HFF-Myc (cell line): ENCODE data around the gene CC2D2B.

ENCODE experiments used
- DNase-seq: peaks from one replicate; pipeline ENCODE4 v3.0.0-alpha.2; 2011; ENCODE audit warnings: low read depth; ENCODE audit errors: extremely low read depth
- H3K4me3 ChIP-seq: replicated peaks from 2 replicates; pipeline ENCODE4 v1.5.1; 2011; ENCODE audit warnings: low read depth, mild to moderate bottlenecking, control low read depth, low read length
- CTCF ChIP-seq: IDR thresholded peaks from 2 replicates; pipeline ENCODE4 v1.5.1; 2012; ENCODE audit warnings: mild to moderate bottlenecking, low read depth, low read length, control low read depth; ENCODE audit errors: missing control alignments

CC2D2B gene

GRCh38 chr10:95998255-95998784 is 90.5 kb downstream of the CC2D2B start:
- H3K4me3 ChIP-seq, result no peak overlapping the region
- no peak for TF ChIP-seq CTCF
- DNase-seq, result no peak

DNA sequence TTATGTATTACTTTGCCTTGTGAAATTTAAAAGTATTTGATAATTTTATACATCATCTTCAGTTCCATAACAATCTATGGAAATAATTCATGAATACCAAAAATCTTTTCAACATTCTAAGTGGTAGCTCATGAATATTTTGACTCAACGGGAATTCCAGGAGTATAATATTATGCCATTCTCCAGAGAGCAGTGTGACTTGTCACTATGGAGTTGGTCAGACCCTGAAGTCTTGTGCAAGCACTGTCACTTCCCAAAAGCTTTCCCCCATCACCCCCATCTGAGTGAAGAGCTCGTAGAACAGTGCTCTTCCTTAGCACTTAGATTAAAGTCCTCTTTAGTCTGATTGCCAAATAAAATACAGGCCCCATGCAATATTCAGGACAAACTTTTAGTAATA is 106.2 kb downstream of the CC2D2B start:
- DNase-seq, result no peak
- no peak overlapping the region for H3K4me3 ChIP-seq
- no peak for TF ChIP-seq CTCF

DNA sequence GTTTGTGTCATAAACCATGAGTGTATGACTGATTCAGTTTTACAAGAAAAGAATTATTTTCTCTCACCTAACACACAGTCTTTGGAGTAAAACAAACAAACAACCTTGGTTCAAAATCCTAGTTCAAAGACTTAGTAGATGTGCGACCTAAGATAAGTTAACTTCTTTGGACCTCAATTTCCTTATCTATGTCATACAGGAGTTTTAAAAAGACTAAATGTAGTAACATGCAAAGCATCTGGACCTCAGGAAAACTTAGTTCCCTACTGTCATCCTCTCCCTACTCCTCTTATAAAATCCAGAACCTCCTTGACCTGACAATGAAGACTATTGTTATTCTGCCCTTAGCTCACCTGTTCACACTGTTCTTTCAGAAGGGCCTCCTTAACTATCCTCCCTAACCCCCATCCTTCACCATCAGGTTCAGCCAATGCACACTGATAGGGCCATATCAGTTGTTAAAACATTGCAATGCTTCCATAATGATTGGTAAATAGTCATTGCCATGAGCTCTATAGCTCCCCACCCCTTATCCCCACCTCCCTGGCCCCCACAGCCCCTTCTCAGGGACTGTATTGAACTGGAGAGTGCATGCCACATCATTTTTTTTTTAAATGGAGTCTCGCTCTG is 106.8 kb downstream of the CC2D2B start:
- H3K4me3 ChIP-seq, result no peak overlapping the region
- TF ChIP-seq CTCF, result no peak
- DNase-seq, result no peak

DNA sequence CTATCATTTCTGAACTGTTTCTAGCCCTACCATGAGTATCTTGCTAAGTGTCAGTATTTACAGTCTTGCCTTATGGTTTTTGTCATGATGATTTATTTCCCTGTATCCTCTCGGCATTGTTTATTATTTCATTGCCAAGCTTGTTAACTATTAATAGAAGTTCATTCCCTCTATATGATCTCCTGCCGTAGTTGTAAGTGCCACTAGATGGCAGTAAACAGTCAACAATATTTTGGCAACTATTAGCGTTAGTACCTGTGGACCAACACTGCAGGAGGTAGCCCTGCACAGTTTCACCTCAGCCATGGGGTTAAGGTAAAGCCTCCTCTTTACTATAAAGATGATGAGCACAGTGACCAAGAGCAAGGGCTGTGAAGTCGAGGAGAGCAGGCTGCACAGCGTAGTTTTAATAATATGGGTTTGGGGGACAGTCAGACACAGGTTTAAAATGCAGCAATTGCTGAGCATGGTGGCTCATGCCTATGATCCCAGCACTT is 109.5 kb downstream of the CC2D2B start:
- peak; percentile 69 for TF ChIP-seq CTCF
- DNase-seq, result peak; percentile 43
- no peak overlapping the region for H3K4me3 ChIP-seq

DNA sequence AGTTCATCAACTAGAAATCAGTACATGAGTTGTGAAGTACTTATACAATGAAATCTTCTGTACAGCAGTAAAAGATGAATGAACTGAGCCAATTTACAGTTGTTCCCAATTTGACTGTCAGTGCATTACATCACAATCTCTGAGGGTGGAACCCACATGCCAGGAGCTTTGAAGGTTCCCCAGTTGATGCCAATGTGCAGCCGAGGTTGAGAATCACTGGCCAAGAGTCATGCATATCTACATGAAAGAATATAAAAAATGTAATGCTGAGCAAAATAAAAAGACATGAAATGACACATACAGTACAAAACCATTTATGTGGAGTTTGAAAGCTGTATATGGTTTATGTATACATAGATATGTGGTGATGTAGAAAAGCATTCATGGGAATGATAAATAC is 113.6 kb downstream of the CC2D2B start:
- no peak for DNase-seq
- no peak overlapping the region for H3K4me3 ChIP-seq
- no peak for TF ChIP-seq CTCF

DNA sequence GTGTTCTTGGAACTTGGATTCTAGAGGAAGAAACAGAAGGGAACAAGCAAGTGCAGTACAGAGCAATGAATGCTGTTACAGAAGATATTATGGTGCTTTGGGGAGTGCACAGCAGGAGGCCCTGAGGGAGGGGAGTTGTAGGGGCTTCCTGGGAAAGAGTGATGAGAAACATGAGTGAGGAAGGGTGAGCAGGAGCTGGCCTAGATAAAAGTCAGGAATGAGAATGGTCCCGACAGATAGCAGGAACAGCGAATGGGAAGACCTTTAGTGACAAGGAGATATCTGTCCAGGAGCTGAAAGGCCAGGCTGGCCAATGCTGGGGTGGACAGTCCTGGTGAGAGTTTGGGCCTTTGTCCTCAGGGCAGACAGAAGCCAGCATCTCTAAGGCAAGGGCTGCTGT is 115.0 kb downstream of the CC2D2B start:
- no peak overlapping the region for H3K4me3 ChIP-seq
- TF ChIP-seq CTCF, result no peak
- no peak for DNase-seq

DNA sequence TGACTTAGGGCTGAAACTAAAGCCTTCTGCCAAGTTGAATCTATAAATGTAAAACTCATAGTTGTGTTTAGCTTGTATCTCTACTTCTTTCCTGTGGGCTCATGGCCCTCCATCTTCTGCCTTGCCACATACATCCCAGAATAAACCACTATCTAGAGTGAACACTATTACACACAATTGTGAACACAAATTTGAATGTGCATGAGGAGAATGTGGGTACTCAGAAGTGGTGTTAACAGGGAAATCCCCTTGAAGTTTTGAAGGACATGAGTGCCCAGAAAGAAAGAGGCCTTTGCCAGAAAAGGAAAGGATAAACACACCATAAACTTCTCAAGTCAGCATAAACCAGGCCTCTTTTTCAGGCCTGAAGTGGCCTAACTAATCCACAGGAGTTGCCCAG is 115.4 kb downstream of the CC2D2B start:
- DNase-seq, result no peak
- no peak for TF ChIP-seq CTCF

More for the DNA sequence above, 115.4 kb downstream of the CC2D2B start:
- H3K4me3 ChIP-seq, result no peak overlapping the region
